K562 (cell line): Measurements from ENCODE around the gene VAMP8. TPM values are rescaled to one million over a fixed set of nuclear protein-coding genes. Genes with fewer than 3 reads are reported as not detected.

ENCODE experiments used
- ARID1B ChIP-seq: fragments of 450-650 bp; IDR thresholded peaks from 2 replicates; pipeline ENCODE4 v1.6.1; 2016; ENCODE audit warnings: antibody characterized with exemption, mild to moderate bottlenecking, inconsistent platforms
- ARID3A ChIP-seq: IDR thresholded peaks from 2 replicates; pipeline ENCODE4 v1.6.1; 2012; ENCODE audit warnings: low read depth, low read length, improper control_type of control experiment, borderline replicate concordance
- CBX3 ChIP-seq, 2 experiments: IDR thresholded peaks; 1 replicate in 1 of 2; 2 replicates in 1 of 2; pipeline ENCODE4 v1.6.1; 2012; ENCODE audit warnings: inconsistent platforms in 2 of 2, low read length in 2 of 2, borderline replicate concordance in 1 of 2, control low read depth in 1 of 2
- CBX8 ChIP-seq: fragments of 200-600 bp; sonication (generic); IDR thresholded peaks from 2 replicates; pipeline ENCODE4 v1.6.1; 2012; ENCODE audit warnings: borderline replicate concordance, mixed run types, low read depth, mild to moderate bottlenecking, moderate library complexity, mixed read lengths, low read length, control low read depth, inconsistent platforms; ENCODE audit not compliant: poor library complexity, severe bottlenecking; ENCODE audit errors: extremely low read depth
- CC2D1A ChIP-seq: fragments of 450-650 bp; IDR thresholded peaks from 2 replicates; pipeline ENCODE4 v1.6.1; 2017; ENCODE audit warnings: mild to moderate bottlenecking
- GABPB2 ChIP-seq: fragments of 250-450 bp; sonication (Bioruptor Pico); conservative IDR thresholded peaks from 2 replicates; pipeline ENCODE4 v1.5.1; 2021; ENCODE audit warnings: mild to moderate bottlenecking
- HNRNPK ChIP-seq: fragments of 200-400 bp; formaldehyde crosslinking; IDR thresholded peaks from one replicate; pipeline ENCODE4 v1.6.1; 2018; ENCODE audit warnings: mild to moderate bottlenecking, low read depth, low read length; ENCODE audit not compliant: poor library complexity, severe bottlenecking
- ILK ChIP-seq: fragments of 450-650 bp; IDR thresholded peaks from 2 replicates; pipeline ENCODE4 v1.6.1; 2016; ENCODE audit warnings: missing genetic modification characterization, low read depth, mild to moderate bottlenecking, missing compliant biosample characterization, moderate library complexity, borderline replicate concordance
- MYC ChIP-seq, 2 experiments: fragments of 250-450 bp in 1 of 2; sonication (Bioruptor Pico) in 1 of 2; IDR thresholded peaks; 2 replicates each; pipeline versions ENCODE4 v1.5.1 to v1.6.1; 2012 to 2021; ENCODE audit warnings: low read depth in 2 of 2, borderline replicate concordance in 1 of 2, improper control_type of control experiment in 1 of 2, low read length in 1 of 2, mild to moderate bottlenecking in 1 of 2, moderate library complexity in 1 of 2
- PHF8 ChIP-seq: fragments of 200-600 bp; sonication (generic); IDR thresholded peaks from 2 replicates; pipeline ENCODE4 v1.6.1; 2012; ENCODE audit warnings: mixed run types, mild to moderate bottlenecking, inconsistent platforms, low read length, moderate library complexity, borderline replicate concordance
- PKNOX1 ChIP-seq: fragments of 450-650 bp; IDR thresholded peaks from 2 replicates; pipeline ENCODE4 v1.6.1; 2016
- POLR2AphosphoS5 ChIP-seq: IDR thresholded peaks from 2 replicates; pipeline ENCODE4 v1.6.1; 2011; ENCODE audit warnings: mild to moderate bottlenecking, low read depth, low read length, moderate library complexity; ENCODE audit not compliant: control insufficient read depth, insufficient read depth
- SMARCB1 ChIP-seq: IDR thresholded peaks from 2 replicates; pipeline ENCODE4 v1.6.1; 2011; ENCODE audit warnings: improper control_type of control experiment, low read depth; ENCODE audit not compliant: insufficient read length
- TEAD4 ChIP-seq, 2 experiments: sonication (generic) in 1 of 2; formaldehyde crosslinking in 1 of 2; IDR thresholded peaks; 2 replicates each; pipeline versions ENCODE4 v1.6.1 to v1.8.0; 2012 to 2022; ENCODE audit warnings: borderline replicate concordance in 1 of 2, inconsistent platforms in 1 of 2, low read length in 1 of 2, mild to moderate bottlenecking in 1 of 2, missing genetic modification reagents in 1 of 2
- THRA ChIP-seq: fragments of 450-650 bp; IDR thresholded peaks from 2 replicates; pipeline ENCODE4 v1.6.1; 2017; ENCODE audit warnings: mild to moderate bottlenecking, moderate library complexity
- TOE1 ChIP-seq, 2 experiments: fragments of 450-650 bp in 1 of 2; sonication (generic) in 1 of 2; formaldehyde crosslinking in 1 of 2; IDR thresholded peaks; 2 replicates each; pipeline versions ENCODE4 v1.7.1 to v1.8.0; 2016 to 2022; ENCODE audit warnings: borderline replicate concordance in 2 of 2, mild to moderate bottlenecking in 2 of 2, antibody characterized with exemption in 1 of 2, inconsistent platforms in 1 of 2, low read depth in 1 of 2, missing genetic modification reagents in 1 of 2, moderate library complexity in 1 of 2
- ZFPM2 ChIP-seq: fragments of 250-450 bp; sonication (Bioruptor Pico); IDR thresholded peaks from 2 replicates; pipeline ENCODE4 v1.5.1; 2022; ENCODE audit warnings: mild to moderate bottlenecking
- ZNF766 ChIP-seq: fragments of 200-800 bp; sonication (Bioruptor generic); conservative IDR thresholded peaks from 2 replicates; pipeline ENCODE4 v1.6.1; 2016; ENCODE audit warnings: missing genetic modification characterization, missing compliant biosample characterization
- ZNF778 ChIP-seq: fragments of 450-650 bp; formaldehyde crosslinking; IDR thresholded peaks from 2 replicates; pipeline ENCODE4 v1.4.0; 2020; ENCODE audit warnings: mild to moderate bottlenecking, moderate library complexity
- polyA plus RNA-seq, 8 experiments: library from polyadenylated mRNA; depleted of rRNA in 4 of 8; stranded (reverse) in 5 of 8; unstranded in 3 of 8; fragments of >200 nt; fragmentation: Nextera tagmentation in 2 of 8; fragmentation: Illumina TruSeq in 1 of 8; extraction: Ambion mirVana in 2 of 8; extraction: Trizol in 1 of 8; gene quantifications; 2 replicates each; pipeline versions ENCODE4 v1.2.1 to v1.2.3, GENCODE V29; 2011 to 2014; ENCODE audit warnings: inconsistent platforms in 1 of 8, missing spikeins in 1 of 8
- total RNA-seq, 7 experiments: library from RNA; depleted of rRNA in 6 of 7; stranded (reverse); fragments of >200 nt in 6 of 7; fragmentation: Illumina TruSeq in 2 of 7; extraction: Trizol in 2 of 7; gene quantifications; 2 replicates each; pipeline versions ENCODE4 v1.2.1 to v1.2.3, GENCODE V29; 2011 to 2021; ENCODE audit warnings: low replicate concordance in 1 of 7

Gene VAMP8
- total and polyA plus RNA-seq, 9 of the 15 experiments (the other 6 are each of a cell fraction or from before 2014, with no cell fraction given) = 107 to 571 (median 248) TPM

- TF ChIP-seq CBX3 (IDR thresholded peaks at IDR 0.05; ENCODE audit: borderline replicate concordance in 1 of 2, low read length in 2 of 2) (no peak), ZNF766 (CRISPR knock-in tag) (0 out of 2 replicates have a peak, but pooled peaks have one; percentile 65), ZNF778 (CRISPR knock-in tag) (no peak), MYC (IDR thresholded peaks at IDR 0.05; ENCODE audit: low read depth, low read length) (peak; percentile 87), MYC (CRISPR knock-in tag; IDR thresholded peaks at IDR 0.05; ENCODE audit: borderline replicate concordance, low read depth) (no peak; the same call in 1 of the 2 replicates), ARID1B (no peak), ILK (no peak), HNRNPK (no peak), CC2D1A (no peak), GABPB2 (CRISPR knock-in tag) (no peak), TEAD4 (IDR thresholded peaks at IDR 0.05; ENCODE audit: low read length) (0 out of 2 replicates have a peak, but pooled peaks have one; percentile 7), TEAD4 (CRISPR knock-in tag; IDR thresholded peaks at IDR 0.05; ENCODE audit: borderline replicate concordance) (no peak), CBX8 (no peak), SMARCB1 (no peak), ZFPM2 (no peak), TOE1 (IDR thresholded peaks at IDR 0.05; ENCODE audit: borderline replicate concordance) (no peak), TOE1 (CRISPR knock-in tag; IDR thresholded peaks at IDR 0.05; ENCODE audit: borderline replicate concordance, low read depth) (no peak), THRA (no peak), PKNOX1 (no peak), POLR2AphosphoS5 (no peak), PHF8 (no peak), ARID3A (no peak)
Observed at GRCh38 chr2:85578243-85579180, 1.1 kb downstream of the VAMP8 start (continued).
